Measurements from ENCODE around the gene DISC1.
"Not testable (repeated sequence)": the region's sequence is repeated elsewhere in the genome, so short reads cannot be mapped to it uniquely, and the experiment has no call there.

Gene DISC1

DNA sequence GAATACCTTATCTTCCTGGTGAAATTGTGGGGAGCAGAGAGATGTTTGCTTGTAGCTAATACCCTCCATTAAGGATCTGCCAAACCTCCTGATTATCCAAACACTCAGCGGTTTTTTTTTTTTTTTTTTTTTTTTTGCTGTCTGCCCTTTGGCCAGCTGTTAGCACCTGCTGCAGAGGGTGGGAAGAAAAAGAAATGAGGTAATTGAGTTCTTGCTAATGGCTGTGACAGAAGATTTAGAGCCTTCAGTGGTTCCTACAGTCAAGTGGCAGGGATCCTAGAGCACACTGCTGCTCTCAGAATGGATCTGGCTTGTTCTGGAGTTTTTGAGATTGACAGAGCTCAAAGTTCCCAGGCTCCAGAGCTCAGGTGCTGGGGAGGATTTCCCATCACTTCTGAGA is 342.5 kb downstream of the DISC1 start:
- DNase-seq: no peak

DNA sequence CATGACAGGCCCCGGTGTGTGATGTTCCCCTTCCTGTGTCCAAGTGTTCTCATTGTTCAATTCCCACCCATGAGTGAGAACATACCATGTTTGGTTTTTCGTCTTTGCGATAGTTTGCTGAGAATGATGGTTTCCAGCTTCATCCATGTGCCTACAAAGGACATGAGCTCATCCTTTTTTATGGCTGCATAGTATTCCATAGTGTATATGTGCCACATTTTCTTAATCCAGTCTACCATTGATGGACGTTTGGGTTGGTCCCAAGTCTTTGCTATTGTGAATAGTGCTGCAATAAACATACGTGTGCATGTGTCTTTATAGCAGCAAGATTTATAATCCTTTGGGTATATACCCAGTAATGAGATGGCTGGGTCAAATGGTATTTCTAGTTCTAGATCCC is 343.2 kb downstream of the DISC1 start:
- not testable (repeated sequence) for DNase-seq

DNA sequence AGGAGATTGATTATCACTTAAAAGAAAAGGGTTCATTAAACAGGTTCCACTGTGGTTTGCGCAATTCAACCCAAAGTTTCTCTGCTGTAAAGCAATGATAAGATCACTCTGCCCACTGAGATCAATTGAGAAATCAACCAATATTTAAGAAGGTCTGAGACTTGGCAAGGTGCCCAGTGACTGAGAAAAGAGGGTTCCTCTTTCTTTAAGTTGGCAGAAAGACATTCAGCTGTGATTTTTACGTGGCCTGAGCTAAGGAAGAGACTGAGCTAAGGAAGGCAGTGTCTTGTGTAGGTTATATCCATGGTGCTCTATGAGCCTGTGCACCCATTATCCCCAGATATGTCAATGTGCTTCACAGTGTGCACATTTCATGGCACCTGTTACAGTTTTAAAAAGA is 344.1 kb downstream of the DISC1 start:
- no peak for DNase-seq

- no peak for DNase-seq
Measured at GRCh38 chr1:231971397-231972110, 345.0 kb downstream of the DISC1 start.

DNA sequence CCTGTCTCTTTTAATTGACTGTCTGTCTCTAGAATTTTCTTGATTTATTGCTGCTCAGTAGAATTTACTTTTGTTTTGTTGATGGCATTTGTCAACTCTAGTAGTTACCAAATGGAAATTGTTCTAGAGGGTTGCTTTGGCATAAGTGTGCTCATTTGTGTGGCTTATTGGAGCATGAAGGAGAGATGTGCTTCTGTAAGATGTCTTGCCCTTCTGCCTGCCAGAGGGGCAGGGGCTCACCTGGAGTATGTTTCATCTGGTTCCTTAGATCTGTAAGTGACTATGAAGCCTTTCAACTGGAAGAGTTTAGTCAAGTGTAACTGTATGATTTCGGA is 345.5 kb downstream of the DISC1 start:
- no peak for DNase-seq

- no peak for DNase-seq
Measured at GRCh38 chr1:231973830-231974229, 347.2 kb downstream of the DISC1 start.

- DNase-seq: no peak
Measured at GRCh38 chr1:231976231-231976630, 349.6 kb downstream of the DISC1 start.

- no peak for DNase-seq
Measured at GRCh38 chr1:231981675-231982074, 355.1 kb downstream of the DISC1 start.

DNA sequence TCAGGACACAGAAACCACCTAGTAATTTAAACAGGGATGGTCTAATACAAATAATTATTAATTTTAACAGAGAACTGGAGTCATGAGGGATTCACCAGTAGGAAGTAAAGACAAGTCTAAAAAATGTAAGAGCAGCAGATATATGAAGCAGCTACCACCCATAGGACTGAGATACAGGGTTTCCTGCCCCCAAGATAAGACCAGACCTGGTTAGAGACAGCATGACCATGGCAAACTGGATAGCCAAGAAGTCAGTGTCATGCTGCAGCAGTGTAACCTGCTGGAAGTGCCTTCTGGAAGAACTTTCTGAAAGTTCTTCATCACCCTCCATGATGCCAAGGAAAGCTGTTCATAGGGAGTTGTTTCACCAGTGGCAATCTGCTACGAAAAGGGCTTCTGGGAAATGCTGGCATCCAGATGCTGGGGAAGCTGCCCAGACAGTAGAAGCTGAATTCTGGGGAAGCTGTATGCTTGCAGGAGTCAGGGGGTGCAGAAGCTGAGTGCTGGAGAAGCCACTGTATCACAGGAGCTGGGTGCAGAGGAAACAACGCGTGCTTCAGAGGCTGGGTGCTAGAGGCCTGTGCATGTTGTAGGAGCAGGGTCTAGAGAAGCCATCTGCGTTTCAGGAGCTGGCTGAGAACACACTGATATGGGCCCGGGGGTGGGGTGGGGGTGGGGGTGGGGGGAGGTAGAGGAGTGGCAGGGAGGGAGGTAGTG is 356.4 kb downstream of the DISC1 start:
- DNase-seq: no peak

DNA sequence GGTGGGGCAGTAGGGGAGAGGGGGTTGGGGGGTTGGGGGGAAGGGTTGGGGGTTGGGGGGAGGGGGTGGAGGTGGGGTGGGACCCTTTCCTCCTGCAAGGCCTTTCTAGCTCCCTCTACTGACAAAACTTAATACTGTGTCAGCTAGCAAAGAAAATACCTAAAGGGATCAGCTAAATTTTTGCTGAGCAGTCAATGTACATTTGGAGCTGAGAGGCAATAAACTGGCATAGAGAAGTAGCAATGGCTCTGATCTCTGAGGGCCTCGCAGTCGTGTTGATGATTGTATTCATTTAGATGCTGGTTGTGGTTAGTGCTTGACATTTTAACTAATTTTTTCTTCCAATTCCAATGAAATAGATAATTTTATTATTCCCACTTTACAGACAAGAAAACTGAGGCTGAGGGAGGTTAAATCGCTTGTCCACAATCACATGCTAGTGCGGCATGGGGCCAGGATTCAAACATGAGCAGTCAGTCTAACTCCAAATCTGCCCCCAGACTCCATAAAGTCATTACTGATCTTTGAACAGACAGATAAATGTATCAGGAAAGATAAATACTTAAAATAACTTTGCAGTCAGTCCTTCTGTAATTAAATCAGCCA is 357.1 kb downstream of the DISC1 start:
- no peak for DNase-seq

DNA sequence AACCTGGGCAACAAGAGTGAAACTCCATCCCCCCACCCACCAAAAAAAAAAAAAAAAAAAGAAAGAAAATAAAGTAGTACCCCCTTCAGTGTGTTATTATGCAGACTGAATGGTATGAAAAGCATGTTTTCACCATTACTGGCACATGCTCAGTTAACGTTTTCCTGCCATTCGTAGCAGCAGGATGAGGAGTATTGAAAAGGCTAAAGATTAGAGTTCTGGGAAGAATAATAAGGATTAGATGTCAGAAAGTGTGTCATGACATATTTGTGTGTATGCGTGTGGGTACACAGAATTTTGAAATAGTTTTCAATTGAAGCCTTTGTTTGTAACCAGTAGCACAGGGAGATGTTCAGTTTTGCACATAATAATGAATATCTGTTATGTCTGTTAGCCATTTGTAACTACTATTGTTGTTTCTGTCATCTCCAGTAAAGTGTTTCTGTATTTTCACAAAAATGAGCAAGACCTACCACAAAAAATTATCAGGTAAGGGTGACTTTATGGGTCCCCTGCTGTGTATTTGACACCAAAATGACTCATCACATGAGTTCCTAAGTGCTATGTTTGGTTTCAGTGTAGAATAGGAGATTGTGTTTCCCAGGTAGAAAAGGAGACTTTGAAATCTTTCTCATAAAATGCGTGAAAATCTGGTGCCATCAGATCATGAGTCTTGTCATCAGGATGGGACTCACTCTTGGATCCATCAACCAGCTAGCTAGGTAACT is 358.9 kb downstream of the DISC1 start:
- no peak for DNase-seq

GRCh38 chr1:231986631-231987336 is 360.2 kb downstream of the DISC1 start:
- DNase-seq: no peak

GRCh38 chr1:231990388-231990787 is 363.8 kb downstream of the DISC1 start:
- DNase-seq: no peak

- no peak for DNase-seq
Measured at GRCh38 chr1:231991231-231991630, 364.6 kb downstream of the DISC1 start.

GRCh38 chr1:231993968-231994455 is 367.4 kb downstream of the DISC1 start:
- no peak for DNase-seq

- DNase-seq: no peak
Measured at GRCh38 chr1:231998791-231999190, 372.2 kb downstream of the DISC1 start.

DNA sequence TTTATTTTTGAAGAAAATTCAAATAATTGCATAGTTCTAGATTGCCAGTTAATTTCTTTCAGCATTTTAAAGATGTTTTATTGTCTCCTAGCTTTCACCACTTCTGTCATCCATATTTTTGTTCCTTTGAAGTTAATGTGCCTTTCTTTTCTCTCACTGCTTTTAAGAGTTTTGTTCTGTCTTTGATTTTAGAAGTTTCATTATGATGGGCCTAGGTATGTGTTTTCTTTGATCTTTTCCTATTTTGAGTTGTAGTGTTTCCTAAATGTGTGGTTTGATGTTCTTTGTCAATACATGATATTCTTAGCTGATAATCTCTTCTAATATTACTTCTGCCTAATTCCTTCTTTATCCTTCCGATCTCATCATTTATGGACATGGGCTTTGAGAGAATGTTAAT is 378.7 kb downstream of the DISC1 start:
- no peak for DNase-seq

DNA sequence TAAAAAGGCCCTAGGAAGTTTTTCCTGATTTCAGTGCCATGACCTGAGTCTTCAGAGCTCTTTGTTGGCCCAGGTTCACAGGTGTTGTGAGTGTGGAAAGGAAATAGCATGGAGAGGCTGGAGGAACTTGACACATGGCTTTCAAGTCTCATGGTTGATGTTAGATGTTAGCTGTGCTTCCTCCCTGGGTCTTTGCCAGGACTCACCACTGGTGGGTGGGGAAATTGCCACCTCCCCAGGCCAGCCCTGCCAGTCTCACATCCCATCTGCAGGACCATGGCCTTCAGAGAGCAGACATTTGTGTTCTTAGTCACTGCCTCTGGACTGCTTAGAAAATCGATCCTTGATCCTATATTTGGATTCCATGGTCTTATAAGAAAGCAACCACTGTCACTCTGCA is 383.2 kb downstream of the DISC1 start:
- no peak for DNase-seq

DNA sequence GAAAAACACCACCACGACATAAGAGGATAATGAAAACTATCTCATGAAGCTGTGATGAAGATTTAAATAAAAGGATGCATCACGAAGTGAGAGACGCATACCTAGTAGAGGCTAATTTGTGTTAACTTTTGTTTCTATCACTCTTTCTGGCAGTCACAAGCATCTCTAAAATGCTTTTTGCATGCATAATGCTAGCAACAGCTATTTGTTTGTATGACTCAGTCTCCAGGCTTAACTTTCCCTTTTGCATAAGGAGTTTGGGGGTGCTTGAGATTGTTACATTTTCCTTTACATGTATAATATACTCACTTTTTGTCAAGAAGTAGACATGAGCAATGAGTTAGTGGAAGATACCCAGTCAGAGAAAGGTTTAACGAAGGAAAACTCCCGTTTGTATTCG is 385.4 kb downstream of the DISC1 start:
- DNase-seq: no peak

DNA sequence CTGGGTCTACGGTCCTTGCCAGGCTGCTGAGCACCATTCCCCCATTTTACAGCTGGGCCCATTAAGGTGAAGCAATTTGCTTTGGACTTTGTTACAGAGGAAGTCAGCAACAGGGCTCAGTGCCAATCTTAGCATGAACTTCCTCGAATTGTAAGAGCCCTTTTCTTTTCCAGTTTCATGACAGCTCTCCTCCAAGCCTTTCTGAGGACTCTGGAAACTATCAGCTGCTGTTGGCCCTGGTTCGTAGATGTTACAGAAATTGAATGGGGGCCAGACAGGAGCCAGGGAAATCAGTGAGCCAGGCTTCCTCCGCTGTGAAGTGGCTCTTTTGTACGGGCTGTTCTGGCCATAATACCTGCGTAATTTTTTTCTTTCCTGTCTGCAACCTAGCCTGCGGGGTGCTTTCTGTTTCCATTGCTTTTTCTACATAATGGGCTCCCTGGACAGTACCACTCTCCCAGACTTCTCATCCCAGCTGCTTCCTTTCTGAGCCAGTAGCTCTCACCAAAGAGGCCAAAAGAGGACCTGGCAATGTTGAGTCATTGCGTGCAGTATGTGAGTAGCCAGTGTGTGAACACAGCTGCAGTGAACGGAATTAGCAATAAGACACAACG is 386.3 kb downstream of the DISC1 start:
- DNase-seq: no peak

GRCh38 chr1:232014941-232015340 is 388.4 kb downstream of the DISC1 start:
- DNase-seq: no peak

- DNase-seq: no peak
Measured at GRCh38 chr1:232016616-232017015, 390.0 kb downstream of the DISC1 start.
